ENCODE measurements around the gene FBXL13.
"Not testable (repeated sequence)": the region's sequence is repeated elsewhere in the genome, so short reads cannot be mapped to it uniquely, and the experiment has no call there.

Gene FBXL13
- total RNA-seq: 2.7 to 5.0 reads per million in 2 donors

DNA sequence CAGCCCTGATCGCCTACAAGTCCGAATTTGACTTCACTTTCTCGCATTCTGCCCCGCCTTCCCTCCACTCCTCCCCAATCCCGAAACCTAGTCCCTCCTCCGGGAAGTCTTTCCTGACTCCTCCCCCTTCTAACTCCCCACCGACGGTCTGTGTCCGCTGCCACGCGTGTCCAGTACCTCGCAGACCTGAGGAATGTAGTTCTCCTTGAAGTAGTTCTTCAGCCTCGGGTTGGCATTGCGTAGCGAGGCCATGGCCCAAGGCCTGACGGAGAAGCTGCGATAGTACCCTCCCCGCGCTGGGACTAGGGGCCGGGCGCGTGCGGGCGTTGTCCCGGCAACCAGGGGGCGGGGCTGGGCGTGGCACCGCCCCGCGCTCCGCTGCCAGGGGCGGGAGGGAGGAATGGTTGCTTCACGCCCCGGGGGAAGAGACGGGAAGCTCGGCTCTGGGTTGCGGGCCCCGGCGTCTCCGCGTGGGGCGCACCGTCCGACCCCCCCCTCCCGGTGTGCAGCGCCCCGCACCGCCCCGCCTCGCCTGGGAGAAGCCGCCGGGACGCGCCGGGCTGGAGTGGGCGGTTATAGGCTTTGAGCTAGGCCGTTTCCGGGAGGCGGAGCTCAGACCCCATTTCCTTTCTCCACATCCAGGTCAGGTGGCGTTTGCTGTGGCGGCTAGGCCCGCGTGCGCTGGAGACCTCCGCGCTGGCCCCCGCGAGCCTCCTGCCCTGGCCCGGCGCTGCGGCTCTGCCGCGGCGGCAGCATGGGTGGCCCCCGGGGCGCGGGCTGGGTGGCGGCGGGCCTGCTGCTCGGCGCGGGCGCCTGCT is at the start of gene FBXL13, which contains the start of gene ARMC10:
TSS of gene FBXL13 (minus strand) at position 278 of the 818 bp plus-strand sequence.
TSS of gene ARMC10 (plus strand) at position 622 of the 818 bp plus-strand sequence. CDS start at position 755, 133 bp downstream.
- DNase-seq: peak; percentile 83

GRCh38 chr7:103123529-103123928 is 48.9 kb upstream of the FBXL13 start:
- no peak for DNase-seq

DNA sequence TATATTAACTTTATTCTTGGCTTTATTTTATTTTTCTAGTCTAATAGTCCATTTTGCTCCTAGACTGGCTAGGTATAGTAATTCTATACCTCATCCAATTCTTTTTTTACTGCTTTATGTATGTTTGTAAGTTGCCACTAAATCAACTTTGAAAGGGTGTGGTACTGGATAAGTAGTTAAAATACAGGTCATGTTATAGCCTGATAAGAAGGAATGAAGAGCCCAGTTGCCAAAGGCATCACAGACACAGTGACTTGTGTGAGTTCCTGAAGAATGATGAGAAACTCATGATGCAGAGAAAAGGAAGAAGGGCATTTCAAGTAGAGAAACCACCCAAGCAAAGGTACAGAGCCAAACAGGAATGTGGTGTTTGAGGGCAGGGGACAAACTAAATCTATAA is 47.0 kb upstream of the FBXL13 start:
- no peak for DNase-seq

GRCh38 chr7:103120362-103120761 is 45.8 kb upstream of the FBXL13 start:
- DNase-seq: no peak

DNA sequence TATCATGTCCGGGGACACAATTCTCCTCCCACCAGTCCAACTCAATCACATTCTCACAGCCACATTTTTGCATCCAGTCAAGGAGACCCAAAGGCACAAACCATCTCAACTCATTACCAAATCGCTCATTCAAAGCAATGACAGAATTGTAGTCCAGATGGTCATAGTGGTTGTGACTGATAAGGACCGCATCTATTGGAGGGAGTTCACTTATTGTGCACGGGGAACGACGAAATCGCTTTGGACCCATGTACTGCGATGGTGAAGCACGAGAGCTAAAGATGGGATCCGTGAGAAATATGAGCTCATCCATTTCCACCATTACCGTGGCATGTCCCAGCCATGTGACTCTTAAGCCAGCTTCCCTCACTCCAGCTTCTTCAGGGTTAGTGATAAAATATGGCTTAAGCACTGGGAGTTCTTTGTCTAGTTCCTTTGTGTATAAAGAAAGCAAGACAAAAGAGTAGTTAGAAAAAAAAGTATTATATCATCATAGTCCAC is 45.2 kb upstream of the FBXL13 start:
- DNase-seq: no peak

GRCh38 chr7:103117465-103117864 is 42.9 kb upstream of the FBXL13 start:
- DNase-seq: no peak

DNA sequence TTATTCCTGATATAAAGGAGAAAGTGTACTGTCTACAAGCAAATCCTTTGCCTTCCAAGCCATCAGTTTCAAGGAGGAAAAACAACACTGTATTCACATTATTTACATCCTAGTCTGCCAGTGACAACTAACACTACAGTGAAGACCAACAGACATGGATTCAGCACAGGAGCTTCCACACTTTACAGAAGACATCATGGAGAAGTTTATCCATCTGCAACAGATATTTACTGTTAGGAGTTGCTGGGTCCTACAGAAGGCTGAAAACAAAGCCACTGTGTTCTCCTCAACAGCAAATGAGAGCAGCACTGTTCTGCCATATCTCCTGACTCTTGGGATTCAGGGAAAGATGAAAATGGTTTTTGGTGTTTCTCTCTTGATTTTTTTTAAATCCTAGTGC is 42.4 kb upstream of the FBXL13 start:
- DNase-seq: no peak

DNA sequence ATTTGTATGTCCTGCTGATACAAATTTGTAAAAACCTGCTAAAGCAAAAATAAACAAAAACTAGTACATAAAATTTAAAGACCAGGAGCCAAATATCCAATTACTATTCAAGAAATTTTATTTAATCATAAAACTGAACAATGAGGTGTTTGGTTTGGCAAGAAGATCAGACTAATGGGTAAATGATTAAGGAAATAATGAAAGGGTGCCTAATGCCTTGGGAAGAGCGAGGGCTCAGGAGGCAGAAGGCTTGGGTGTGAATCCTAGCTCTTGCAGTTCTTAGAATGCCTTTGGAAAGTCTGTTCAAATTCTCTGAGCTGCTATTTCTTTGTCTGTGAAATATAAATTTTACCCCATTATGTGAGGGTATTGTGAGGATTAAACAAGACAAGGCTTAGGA is 41.9 kb upstream of the FBXL13 start:
- no peak for DNase-seq

- no peak for DNase-seq
These were observed 41.2 kb upstream of the FBXL13 start for GRCh38 chr7:103115771-103116170.

DNA sequence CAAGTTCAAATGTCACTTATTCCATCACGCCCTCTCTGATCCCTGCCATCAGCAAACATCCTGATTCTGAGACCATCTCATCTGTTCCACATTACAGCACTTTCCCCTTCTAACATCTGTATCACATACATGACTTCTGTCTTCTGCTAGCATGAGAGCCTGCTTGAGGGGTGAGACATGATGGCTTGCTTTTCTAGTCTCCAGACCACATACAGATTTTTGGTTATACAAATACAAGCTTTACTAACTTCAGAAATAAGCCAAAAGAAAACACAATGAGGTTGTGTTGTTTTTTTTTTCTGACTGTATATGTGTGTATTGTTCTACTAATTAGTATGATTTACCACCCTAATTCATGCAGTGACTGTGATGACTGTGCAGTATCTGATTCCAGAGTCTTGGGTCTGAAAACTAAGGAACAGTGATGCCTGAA is 40.0 kb upstream of the FBXL13 start:
- no peak for DNase-seq

- no peak for DNase-seq
These were observed 38.6 kb upstream of the FBXL13 start for GRCh38 chr7:103113164-103113563.

DNA sequence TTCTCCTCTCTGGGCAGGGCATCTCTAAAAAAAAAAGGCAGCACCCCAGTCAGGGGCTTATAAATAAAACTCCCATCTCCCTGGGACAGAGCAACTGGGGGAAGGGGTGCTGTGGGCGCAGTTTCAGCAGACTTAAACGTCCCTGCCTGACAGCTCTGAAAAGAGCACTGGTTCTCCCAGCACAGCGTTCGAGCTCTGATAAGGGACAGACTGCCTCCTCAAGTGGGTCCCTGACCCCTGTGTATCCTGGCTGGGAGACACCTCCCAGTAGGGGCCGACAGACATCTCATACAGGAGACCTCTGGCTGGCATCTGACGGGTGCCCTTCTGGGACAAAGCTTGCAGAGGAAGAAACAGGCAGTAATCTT is 32.1 kb upstream of the FBXL13 start:
- not testable (repeated sequence) for DNase-seq

GRCh38 chr7:103106005-103106702 is 31.6 kb upstream of the FBXL13 start:
- no peak for DNase-seq

DNA sequence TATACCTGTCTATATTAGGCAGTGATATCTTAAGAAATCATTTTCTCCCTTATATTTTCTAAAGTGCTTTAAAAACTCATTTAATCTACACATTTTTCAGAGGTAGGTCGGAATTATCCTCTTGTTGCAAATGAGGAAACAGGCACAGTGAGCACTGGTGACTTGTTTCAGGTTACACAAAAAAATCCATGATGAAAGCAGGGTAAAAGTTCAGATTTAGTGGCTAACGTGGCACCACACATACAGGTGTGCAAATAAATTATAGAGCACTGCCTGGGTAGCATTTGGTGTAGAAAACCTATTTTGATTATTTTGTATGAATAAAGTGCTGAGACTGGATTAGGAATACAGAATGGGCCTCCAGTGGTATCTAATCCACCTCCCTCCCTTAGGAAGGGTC is 26.9 kb upstream of the FBXL13 start:
- no peak for DNase-seq

- DNase-seq: no peak
These were observed 25.8 kb upstream of the FBXL13 start for GRCh38 chr7:103100348-103100747.

DNA sequence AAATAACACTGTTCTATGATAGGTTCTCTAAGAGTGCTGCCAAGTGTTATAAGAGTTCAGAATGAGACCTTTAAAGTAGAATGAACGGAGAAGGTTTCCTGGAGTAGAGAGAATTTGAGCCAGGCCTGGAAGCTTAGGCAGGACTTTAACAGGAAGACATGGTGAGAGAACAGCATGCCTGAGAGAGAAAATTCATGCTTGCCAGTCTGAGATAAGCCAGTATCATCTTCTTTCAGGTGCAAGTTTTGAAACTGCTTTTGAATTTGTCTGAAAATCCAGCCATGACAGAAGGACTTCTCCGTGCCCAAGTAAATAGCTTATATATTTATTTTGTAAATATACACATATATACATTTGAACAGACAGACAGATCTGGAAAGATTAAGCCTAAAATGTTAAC is 22.4 kb upstream of the FBXL13 start:
- no peak for DNase-seq

GRCh38 chr7:103095558-103095957 is 21.0 kb upstream of the FBXL13 start:
- DNase-seq: not testable (repeated sequence)

- no peak for DNase-seq
These were observed 19.5 kb upstream of the FBXL13 start for GRCh38 chr7:103094102-103094501.

- no peak for DNase-seq
These were observed 18.8 kb upstream of the FBXL13 start for GRCh38 chr7:103093429-103093828.

- DNase-seq: not testable (repeated sequence)
These were observed 17.7 kb upstream of the FBXL13 start for GRCh38 chr7:103092321-103092720.

DNA sequence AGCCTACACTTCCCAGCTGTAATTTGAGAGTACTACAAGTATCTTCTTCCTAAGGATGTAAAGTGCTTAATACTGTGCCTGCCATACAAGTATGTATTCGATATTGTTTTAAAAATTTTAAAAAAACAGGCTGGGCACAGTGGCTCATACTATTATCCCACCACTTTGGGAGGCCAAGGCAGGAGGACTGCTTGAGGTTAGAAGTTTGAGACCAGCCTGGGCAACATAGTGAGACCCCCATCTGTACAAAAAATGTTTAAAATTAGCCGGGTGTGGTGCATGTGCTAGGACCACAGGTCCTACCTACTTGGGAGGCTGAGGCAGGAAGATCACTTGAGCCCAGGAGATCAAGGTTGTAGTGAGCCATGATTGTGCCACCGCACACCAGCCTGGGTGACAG is 8.6 kb upstream of the FBXL13 start:
- DNase-seq: no peak

GRCh38 chr7:103082497-103082896 is 7.9 kb upstream of the FBXL13 start:
- no peak for DNase-seq

DNA sequence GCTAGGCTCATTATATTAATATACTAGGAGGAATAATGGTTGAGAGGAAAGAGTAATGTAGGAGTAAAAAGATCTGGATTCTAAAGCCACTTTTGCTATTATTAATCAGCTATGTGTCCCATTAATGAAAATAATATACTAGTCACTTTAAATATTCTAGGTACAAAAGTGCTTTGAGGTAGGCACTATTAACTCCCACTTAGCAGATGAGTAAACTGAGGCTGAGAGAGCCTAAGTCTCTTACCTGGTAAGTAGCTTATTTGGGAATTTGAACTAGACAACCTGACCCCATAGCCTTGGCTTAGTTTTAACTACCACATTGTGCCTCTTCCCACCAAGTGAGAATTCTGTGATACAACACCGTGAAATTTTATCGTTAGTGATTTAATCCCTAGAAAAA is 6.3 kb upstream of the FBXL13 start:
- no peak for DNase-seq

DNA sequence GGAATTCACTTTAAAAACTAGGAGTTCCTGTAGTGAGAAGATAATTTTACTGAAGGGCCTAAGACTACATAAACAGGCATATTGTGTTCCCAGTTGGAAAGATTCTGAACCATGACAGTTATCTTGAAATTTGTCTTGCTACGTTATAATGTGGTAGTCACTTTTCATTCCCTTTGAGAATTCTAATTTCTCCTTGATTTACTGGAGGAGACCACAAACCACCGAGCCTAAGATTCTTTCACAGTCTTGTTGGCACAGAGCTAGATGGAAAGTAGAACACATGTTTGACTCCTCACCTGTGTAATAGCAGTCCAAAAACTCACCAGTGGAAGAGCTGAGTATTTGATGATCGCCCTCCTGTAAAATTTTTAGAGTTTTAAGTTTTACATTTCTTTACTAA is 5.2 kb upstream of the FBXL13 start:
- no peak for DNase-seq
